ENCODE measurements around the gene PKIB. TPM values are rescaled to one million over a fixed set of nuclear protein-coding genes. Genes with fewer than 3 reads are reported as not detected.

PKIB gene
- total and polyA plus RNA-seq, 4 donors = 2.5 to 5.1 (median 3.0) TPM

DNA sequence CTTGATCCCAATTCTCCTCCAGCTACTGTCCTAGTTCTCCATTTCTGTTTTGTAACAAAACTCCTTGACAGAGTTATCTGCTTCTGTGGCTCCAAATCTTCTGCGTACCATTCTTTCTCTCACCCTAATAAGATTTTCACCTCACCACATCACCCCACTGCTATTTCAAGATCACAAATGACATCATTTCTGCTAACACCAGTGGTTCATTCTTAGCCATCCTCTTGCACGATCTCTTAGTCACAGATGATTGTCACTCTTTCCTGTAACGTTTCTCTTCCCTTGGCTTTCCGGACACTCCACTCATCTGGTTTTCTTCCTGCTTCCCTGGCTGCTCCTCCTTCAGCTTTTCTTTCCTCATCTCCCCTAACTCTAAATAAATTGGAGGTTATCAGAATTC, 112.5 kb downstream of the PKIB start:
- H3K9me3 ChIP-seq (ENCODE audit: control insufficient read depth in 4 of 4, low read length in 3 of 4) = no peaks in the 10 kb centered on the region
- H3K27me3 ChIP-seq (ENCODE audit: control insufficient read depth in 4 of 4, insufficient read depth in 4 of 4, low read length in 3 of 4) = no peaks in the 10 kb centered on the region
- H3K4me1 ChIP-seq (ENCODE audit: control insufficient read depth in 4 of 4, insufficient read depth in 4 of 4, low read length in 3 of 4) = no peaks in the 10 kb centered on the region
- H3K4me3 ChIP-seq (ENCODE audit: low read depth in 1 of 3, low read length in 3 of 3) = no peak overlapping the region
- DNase-seq (ENCODE audit: low spot score) = no peak
- no peak overlapping the region for H3K27ac ChIP-seq (ENCODE audit: low read depth in 1 of 2, low read length in 2 of 2)
- TF ChIP-seq, protein P1, sequence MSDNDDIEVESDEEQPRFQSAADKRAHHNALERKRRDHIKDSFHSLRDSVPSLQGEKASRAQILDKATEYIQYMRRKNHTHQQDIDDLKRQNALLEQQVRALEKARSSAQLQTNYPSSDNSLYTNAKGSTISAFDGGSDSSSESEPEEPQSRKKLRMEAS (IDR thresholded peaks at IDR 0.05) = no peak
- TF ChIP-seq, protein P2, sequence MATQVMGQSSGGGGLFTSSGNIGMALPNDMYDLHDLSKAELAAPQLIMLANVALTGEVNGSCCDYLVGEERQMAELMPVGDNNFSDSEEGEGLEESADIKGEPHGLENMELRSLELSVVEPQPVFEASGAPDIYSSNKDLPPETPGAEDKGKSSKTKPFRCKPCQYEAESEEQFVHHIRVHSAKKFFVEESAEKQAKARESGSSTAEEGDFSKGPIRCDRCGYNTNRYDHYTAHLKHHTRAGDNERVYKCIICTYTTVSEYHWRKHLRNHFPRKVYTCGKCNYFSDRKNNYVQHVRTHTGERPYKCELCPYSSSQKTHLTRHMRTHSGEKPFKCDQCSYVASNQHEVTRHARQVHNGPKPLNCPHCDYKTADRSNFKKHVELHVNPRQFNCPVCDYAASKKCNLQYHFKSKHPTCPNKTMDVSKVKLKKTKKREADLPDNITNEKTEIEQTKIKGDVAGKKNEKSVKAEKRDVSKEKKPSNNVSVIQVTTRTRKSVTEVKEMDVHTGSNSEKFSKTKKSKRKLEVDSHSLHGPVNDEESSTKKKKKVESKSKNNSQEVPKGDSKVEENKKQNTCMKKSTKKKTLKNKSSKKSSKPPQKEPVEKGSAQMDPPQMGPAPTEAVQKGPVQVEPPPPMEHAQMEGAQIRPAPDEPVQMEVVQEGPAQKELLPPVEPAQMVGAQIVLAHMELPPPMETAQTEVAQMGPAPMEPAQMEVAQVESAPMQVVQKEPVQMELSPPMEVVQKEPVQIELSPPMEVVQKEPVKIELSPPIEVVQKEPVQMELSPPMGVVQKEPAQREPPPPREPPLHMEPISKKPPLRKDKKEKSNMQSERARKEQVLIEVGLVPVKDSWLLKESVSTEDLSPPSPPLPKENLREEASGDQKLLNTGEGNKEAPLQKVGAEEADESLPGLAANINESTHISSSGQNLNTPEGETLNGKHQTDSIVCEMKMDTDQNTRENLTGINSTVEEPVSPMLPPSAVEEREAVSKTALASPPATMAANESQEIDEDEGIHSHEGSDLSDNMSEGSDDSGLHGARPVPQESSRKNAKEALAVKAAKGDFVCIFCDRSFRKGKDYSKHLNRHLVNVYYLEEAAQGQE (IDR thresholded peaks at IDR 0.05) = no peak
- no peaks in the 10 kb centered on the region for H3K36me3 ChIP-seq (ENCODE audit: control insufficient read depth in 4 of 4, insufficient read depth in 3 of 4, low read depth in 1 of 4, low read length in 3 of 4)
- WGBS = 79% methylated on average over 4 of the region's 4 CpGs
- H3K9ac ChIP-seq (ENCODE audit: low read depth in 1 of 2, low read length in 2 of 2) = no peak overlapping the region

DNA sequence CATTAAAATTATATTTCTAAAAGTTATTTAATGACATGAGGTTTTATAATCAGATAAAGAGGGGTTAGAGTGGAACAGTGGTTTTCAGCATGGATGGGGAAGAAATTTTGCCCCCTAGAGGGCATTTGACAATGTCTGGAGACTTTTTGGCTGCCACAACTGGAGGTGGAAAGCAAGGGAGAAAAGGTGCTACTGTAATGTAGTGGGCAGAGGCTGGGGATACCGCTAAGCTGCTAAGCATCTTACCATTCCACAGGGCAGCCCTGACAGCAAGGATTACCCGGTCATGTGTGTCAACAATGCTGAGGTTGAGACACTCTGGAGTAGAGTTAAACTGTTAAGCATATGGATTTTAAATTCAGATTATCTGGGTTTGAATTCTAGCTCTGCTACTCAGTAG, 116.4 kb downstream of the PKIB start:
- no peaks in the 10 kb centered on the region for H3K4me1 ChIP-seq (ENCODE audit: control insufficient read depth in 4 of 4, insufficient read depth in 4 of 4, low read length in 3 of 4)
- DNase-seq (ENCODE audit: low spot score) = no peak
- H3K27ac ChIP-seq (ENCODE audit: low read depth in 1 of 2, low read length in 2 of 2) = no peak overlapping the region
- TF ChIP-seq YY1 (IDR thresholded peaks at IDR 0.05) (no peak), RAD21 (IDR thresholded peaks at IDR 0.05) (peak; percentile 48 to 66), SP1 (IDR thresholded peaks at IDR 0.05) (no peak), FOXA1 (IDR thresholded peaks at IDR 0.05) (no peak), RXRA (IDR thresholded peaks at IDR 0.05) (no peak)
- TF ChIP-seq, protein P3, sequence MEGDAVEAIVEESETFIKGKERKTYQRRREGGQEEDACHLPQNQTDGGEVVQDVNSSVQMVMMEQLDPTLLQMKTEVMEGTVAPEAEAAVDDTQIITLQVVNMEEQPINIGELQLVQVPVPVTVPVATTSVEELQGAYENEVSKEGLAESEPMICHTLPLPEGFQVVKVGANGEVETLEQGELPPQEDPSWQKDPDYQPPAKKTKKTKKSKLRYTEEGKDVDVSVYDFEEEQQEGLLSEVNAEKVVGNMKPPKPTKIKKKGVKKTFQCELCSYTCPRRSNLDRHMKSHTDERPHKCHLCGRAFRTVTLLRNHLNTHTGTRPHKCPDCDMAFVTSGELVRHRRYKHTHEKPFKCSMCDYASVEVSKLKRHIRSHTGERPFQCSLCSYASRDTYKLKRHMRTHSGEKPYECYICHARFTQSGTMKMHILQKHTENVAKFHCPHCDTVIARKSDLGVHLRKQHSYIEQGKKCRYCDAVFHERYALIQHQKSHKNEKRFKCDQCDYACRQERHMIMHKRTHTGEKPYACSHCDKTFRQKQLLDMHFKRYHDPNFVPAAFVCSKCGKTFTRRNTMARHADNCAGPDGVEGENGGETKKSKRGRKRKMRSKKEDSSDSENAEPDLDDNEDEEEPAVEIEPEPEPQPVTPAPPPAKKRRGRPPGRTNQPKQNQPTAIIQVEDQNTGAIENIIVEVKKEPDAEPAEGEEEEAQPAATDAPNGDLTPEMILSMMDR (IDR thresholded peaks at IDR 0.05; ENCODE audit: low read depth, low read length, missing input control) = peak; percentile 30
- no peaks in the 10 kb centered on the region for H3K36me3 ChIP-seq (ENCODE audit: control insufficient read depth in 4 of 4, insufficient read depth in 3 of 4, low read depth in 1 of 4, low read length in 3 of 4)
- WGBS = 25% methylated on average over 2 of the region's 2 CpGs
- no peak overlapping the region for H3K9ac ChIP-seq (ENCODE audit: low read depth in 1 of 2, low read length in 2 of 2)
- H3K9me3 ChIP-seq (ENCODE audit: control insufficient read depth in 4 of 4, low read length in 3 of 4) = no peaks in the 10 kb centered on the region
- no peaks in the 10 kb centered on the region for H3K27me3 ChIP-seq (ENCODE audit: control insufficient read depth in 4 of 4, insufficient read depth in 4 of 4, low read length in 3 of 4)
- no peak overlapping the region for H3K4me3 ChIP-seq (ENCODE audit: low read depth in 1 of 3, low read length in 3 of 3)

DNA sequence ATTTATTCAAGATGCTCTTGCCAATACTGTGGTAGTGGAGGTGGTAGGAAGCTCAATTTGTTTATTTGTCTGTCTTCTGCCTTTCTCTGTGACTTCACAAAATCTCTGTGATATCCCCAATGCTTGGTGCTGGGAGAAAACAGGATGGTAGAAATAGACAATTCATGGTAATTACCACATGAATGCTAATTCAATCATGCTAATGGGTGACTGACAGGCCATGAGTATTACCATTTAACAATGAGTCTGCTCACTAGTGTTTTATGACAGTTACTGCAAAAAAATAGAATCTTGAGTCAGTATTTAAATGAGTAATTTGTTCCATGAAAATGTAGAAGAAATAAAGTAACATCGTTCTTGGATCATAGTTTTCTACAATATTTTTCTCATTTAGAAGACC, 117.0 kb downstream of the PKIB start:
- no peak for DNase-seq (ENCODE audit: low spot score)
- TF ChIP-seq RAD21 (IDR thresholded peaks at IDR 0.05) (no peak), NR2F2 (IDR thresholded peaks at IDR 0.05) (no peak), RXRA (IDR thresholded peaks at IDR 0.05) (no peak)
- TF ChIP-seq, protein P4, sequence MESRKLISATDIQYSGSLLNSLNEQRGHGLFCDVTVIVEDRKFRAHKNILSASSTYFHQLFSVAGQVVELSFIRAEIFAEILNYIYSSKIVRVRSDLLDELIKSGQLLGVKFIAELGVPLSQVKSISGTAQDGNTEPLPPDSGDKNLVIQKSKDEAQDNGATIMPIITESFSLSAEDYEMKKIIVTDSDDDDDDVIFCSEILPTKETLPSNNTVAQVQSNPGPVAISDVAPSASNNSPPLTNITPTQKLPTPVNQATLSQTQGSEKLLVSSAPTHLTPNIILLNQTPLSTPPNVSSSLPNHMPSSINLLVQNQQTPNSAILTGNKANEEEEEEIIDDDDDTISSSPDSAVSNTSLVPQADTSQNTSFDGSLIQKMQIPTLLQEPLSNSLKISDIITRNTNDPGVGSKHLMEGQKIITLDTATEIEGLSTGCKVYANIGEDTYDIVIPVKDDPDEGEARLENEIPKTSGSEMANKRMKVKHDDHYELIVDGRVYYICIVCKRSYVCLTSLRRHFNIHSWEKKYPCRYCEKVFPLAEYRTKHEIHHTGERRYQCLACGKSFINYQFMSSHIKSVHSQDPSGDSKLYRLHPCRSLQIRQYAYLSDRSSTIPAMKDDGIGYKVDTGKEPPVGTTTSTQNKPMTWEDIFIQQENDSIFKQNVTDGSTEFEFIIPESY (IDR thresholded peaks at IDR 0.05) = no peak
- TF ChIP-seq, protein P5, sequence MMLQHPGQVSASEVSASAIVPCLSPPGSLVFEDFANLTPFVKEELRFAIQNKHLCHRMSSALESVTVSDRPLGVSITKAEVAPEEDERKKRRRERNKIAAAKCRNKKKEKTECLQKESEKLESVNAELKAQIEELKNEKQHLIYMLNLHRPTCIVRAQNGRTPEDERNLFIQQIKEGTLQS (IDR thresholded peaks at IDR 0.05) = no peak
- TF ChIP-seq, protein P3 (IDR thresholded peaks at IDR 0.05; ENCODE audit: low read depth, low read length, missing input control) = no peak
- Histone ChIP-seq H3K9me3 (ENCODE audit: control insufficient read depth in 4 of 4, low read length in 3 of 4) (no peaks in the 10 kb centered on the region), H3K27me3 (ENCODE audit: control insufficient read depth in 4 of 4, insufficient read depth in 4 of 4, low read length in 3 of 4) (no peaks in the 10 kb centered on the region), H3K4me3 (ENCODE audit: low read depth in 1 of 3, low read length in 3 of 3) (no peak overlapping the region), H3K9ac (ENCODE audit: low read depth in 1 of 2, low read length in 2 of 2) (no peak overlapping the region), H3K36me3 (ENCODE audit: control insufficient read depth in 4 of 4, insufficient read depth in 3 of 4, low read depth in 1 of 4, low read length in 3 of 4) (no peaks in the 10 kb centered on the region), H3K4me1 (ENCODE audit: control insufficient read depth in 4 of 4, insufficient read depth in 4 of 4, low read length in 3 of 4) (no peaks in the 10 kb centered on the region), H3K27ac (ENCODE audit: low read depth in 1 of 2, low read length in 2 of 2) (no peak overlapping the region)
- 80% methylated on average over 1 of the region's 1 CpG for WGBS
